Vagina (tissue), 2 donors: ENCODE results near the gene SEC24D.

ENCODE experiments used
- CTCF ChIP-seq, 3 experiments: fragments of 450-650 bp in 2 of 3; fragments of 200-600 bp in 1 of 3; sonication (generic) in 1 of 3; IDR thresholded peaks; one replicate each; pipeline ENCODE4 v1.5.1; 2017 to 2019; ENCODE audit warnings: antibody characterized with exemption in 3 of 3, mild to moderate bottlenecking in 2 of 3, moderate library complexity in 2 of 3
- POLR2A ChIP-seq, 2 donors: fragments of 450-650 bp; IDR thresholded peaks; one replicate each; pipeline ENCODE4 v1.6.1; 2017; ENCODE audit warnings: antibody characterized with exemption in 2 of 2, mild to moderate bottlenecking in 2 of 2, moderate library complexity in 2 of 2
- POLR2AphosphoS5 ChIP-seq, 2 donors: sonication (generic); formaldehyde crosslinking; IDR thresholded peaks; one replicate each; pipeline ENCODE4 v1.9.0; 2017; ENCODE audit warnings: antibody characterized with exemption in 2 of 2, mild to moderate bottlenecking in 2 of 2, low read depth in 1 of 2; ENCODE audit not compliant: insufficient read depth in 1 of 2

GRCh38 chr4:118829107-118829506 is 6.8 kb downstream of the SEC24D start:
- no peak for TF ChIP-seq POLR2AphosphoS5 (IDR thresholded peaks at IDR 0.05; ENCODE audit: insufficient read depth in 1 of 2, low read depth in 1 of 2)
- no peak for TF ChIP-seq CTCF (IDR thresholded peaks at IDR 0.05)
- TF ChIP-seq POLR2A (IDR thresholded peaks at IDR 0.05) = no peak
